ENCODE measurements around the gene PLCB1. TPM values are rescaled to one million over a fixed set of nuclear protein-coding genes. Genes with fewer than 3 reads are reported as not detected.

Gene PLCB1
- total RNA-seq, 1 experiment from 2014 or later: 6.0 TPM

DNA sequence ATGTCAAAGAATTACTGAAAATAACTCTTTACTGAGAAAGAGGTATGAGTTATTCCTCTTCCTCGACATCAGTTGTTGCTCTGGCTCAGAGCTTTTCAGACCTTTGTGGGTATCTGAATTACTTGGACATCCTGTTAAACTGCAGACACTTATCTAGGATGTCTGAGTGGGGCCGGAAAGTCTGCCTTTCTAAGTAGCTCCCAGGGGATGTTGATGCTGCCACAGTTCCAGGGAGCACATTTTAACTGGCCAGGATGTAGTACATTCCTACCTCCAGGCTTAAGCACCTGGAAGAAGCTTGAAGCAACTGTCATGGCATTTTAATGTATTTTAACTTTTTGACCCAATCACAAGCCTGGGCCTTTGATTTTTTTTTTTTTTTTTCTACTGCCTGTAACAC is 671.0 kb downstream of the PLCB1 start:
- H3K36me3 Mint-ChIP-seq (ENCODE audit: insufficient read depth, unreplicated experiment): no peaks in the 10 kb centered on the region
- H3K9me3 Mint-ChIP-seq (ENCODE audit: low read depth, unreplicated experiment): peaks cover 4% of the 10 kb centered on the region
- no peaks in the 10 kb centered on the region for H3K4me1 Mint-ChIP-seq (ENCODE audit: low read depth, unreplicated experiment)
- intact Hi-C loops (cut with micrococcal nuclease; ENCODE audit: unreplicated experiment): no loop called here
- no peak for DNase-seq
- no peak overlapping the region for H3K27ac Mint-ChIP-seq (ENCODE audit: unreplicated experiment)
- no TSS peak for BruUV-seq (replicated peaks)
- TF ChIP-seq, protein P1, sequence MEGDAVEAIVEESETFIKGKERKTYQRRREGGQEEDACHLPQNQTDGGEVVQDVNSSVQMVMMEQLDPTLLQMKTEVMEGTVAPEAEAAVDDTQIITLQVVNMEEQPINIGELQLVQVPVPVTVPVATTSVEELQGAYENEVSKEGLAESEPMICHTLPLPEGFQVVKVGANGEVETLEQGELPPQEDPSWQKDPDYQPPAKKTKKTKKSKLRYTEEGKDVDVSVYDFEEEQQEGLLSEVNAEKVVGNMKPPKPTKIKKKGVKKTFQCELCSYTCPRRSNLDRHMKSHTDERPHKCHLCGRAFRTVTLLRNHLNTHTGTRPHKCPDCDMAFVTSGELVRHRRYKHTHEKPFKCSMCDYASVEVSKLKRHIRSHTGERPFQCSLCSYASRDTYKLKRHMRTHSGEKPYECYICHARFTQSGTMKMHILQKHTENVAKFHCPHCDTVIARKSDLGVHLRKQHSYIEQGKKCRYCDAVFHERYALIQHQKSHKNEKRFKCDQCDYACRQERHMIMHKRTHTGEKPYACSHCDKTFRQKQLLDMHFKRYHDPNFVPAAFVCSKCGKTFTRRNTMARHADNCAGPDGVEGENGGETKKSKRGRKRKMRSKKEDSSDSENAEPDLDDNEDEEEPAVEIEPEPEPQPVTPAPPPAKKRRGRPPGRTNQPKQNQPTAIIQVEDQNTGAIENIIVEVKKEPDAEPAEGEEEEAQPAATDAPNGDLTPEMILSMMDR (IDR thresholded peaks at IDR 0.05; ENCODE audit: unreplicated experiment): no peak
- no peak overlapping the region for H3K4me3 Mint-ChIP-seq (ENCODE audit: low read depth, unreplicated experiment)
- CTCF ChIA-PET: no interaction called here
- peaks cover 14% of the 10 kb centered on the region for H3K27me3 Mint-ChIP-seq (ENCODE audit: unreplicated experiment)

DNA sequence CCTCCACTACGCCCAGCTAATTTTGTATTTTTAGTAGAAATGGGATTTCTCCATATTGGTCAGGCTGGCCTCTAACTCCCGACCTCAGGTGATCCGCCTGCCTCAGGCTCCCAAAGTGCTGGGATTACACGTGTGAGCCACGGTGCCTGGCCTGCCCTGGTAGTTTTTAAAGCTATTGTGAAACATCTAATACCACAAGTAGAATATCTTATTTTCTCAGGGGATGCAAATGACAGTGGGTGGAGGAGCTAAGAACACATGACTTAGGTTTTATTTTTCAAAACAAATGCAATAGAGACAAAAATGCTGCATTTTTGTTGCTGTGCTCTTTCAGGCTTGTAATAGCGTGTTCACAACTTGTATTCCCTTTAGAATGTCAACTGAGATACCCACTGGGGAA is 671.9 kb downstream of the PLCB1 start:
- CTCF ChIA-PET: no interaction called here
- Mint-ChIP-seq H3K27ac (ENCODE audit: unreplicated experiment) (no peak overlapping the region), H3K4me1 (ENCODE audit: low read depth, unreplicated experiment) (peaks cover 1% of the 10 kb centered on the region), H3K36me3 (ENCODE audit: insufficient read depth, unreplicated experiment) (no peaks in the 10 kb centered on the region), H3K4me3 (ENCODE audit: low read depth, unreplicated experiment) (no peak overlapping the region), H3K27me3 (ENCODE audit: unreplicated experiment) (peaks cover 14% of the 10 kb centered on the region), H3K9me3 (ENCODE audit: low read depth, unreplicated experiment) (peaks cover 4% of the 10 kb centered on the region)
- TF ChIP-seq, protein P1 (IDR thresholded peaks at IDR 0.05; ENCODE audit: unreplicated experiment): no peak
- no peak for DNase-seq
- no TSS peak for BruUV-seq (replicated peaks)
- intact Hi-C loops (cut with micrococcal nuclease; ENCODE audit: unreplicated experiment): no loop called here

DNA sequence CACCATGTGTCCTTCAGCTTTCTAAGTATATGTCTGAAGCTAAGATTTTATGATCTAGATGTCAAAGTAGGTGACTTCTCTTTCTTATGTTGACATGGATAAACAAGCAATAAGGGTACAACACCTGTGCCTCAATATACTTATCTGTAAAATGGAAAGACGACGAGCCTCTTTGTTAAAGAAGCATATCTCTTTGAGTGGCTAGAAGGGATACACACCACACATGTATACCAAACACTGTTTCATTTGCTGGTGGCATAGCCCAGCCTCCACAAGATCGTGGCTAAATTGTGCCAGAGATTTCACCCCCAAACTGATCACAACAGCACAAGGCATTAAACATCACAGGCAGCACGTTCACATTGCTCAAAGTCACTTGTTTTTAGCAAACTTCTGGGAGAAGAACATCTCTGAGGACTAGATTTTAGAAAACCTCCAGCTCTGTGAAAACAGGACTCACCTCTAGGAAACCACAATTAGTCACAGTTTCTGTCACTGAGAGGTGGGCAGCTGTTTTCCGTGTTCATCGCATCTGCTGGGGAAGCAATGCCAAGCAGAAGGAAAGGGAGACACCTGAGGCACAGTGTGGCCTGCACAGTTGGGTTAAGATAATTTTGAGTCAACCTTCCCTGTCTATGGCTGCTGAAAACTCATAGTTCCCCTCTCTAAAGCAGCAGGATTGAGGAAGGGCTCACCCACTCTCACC is 673.8 kb downstream of the PLCB1 start:
- no TSS peak for BruUV-seq (replicated peaks)
- Mint-ChIP-seq H3K27ac (ENCODE audit: unreplicated experiment) (no peak overlapping the region), H3K4me3 (ENCODE audit: low read depth, unreplicated experiment) (no peak overlapping the region), H3K27me3 (ENCODE audit: unreplicated experiment) (peaks cover 14% of the 10 kb centered on the region), H3K36me3 (ENCODE audit: insufficient read depth, unreplicated experiment) (no peaks in the 10 kb centered on the region), H3K9me3 (ENCODE audit: low read depth, unreplicated experiment) (peaks cover 4% of the 10 kb centered on the region), H3K4me1 (ENCODE audit: low read depth, unreplicated experiment) (peaks cover 12% of the 10 kb centered on the region)
- CTCF ChIA-PET: no interaction called here
- intact Hi-C loops (cut with micrococcal nuclease; ENCODE audit: unreplicated experiment): no loop called here
- DNase-seq: no peak
- TF ChIP-seq, protein P1 (IDR thresholded peaks at IDR 0.05; ENCODE audit: unreplicated experiment): no peak

DNA sequence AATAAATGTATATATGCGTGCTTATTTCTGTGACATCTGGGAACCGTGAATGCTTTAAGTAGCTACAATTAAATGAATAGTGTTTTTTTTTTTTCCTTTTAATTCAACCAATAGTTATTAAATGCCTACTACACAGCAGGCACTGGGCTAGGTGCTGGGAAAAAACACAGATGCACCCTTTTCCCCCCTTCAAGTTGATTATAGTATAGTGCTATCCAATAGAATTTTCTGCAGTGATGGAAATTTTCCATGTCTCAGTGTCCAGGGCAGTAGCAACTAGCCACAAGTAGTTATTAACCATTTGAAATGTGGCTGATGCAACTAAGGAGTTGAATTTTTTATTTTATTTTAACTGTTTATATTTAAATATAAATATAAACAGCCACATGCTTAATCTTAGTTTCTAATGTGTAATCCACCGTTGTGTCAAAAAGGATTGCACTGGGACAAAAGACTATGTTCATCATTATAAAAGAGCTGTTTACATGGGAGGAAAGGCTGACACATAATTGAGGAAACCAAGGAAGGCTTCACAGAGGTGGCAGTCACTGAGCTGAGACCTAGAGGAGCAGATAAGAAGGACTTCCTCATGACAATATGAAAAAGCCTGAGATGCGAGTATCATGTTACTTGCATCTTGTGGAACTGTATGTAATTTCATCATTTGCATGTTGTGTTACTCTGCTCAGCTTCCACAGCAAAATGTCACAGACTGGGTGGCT is 675.6 kb downstream of the PLCB1 start:
- BruUV-seq (replicated peaks): no TSS peak
- H3K27me3 Mint-ChIP-seq (ENCODE audit: unreplicated experiment): peaks cover 3% of the 10 kb centered on the region
- peaks cover 12% of the 10 kb centered on the region for H3K4me1 Mint-ChIP-seq (ENCODE audit: low read depth, unreplicated experiment)
- no peak overlapping the region for H3K4me3 Mint-ChIP-seq (ENCODE audit: low read depth, unreplicated experiment)
- H3K36me3 Mint-ChIP-seq (ENCODE audit: insufficient read depth, unreplicated experiment): no peaks in the 10 kb centered on the region
- no peak for DNase-seq
- intact Hi-C loops (cut with micrococcal nuclease; ENCODE audit: unreplicated experiment): no loop called here
- CTCF ChIA-PET: no interaction called here
- TF ChIP-seq, protein P1 (IDR thresholded peaks at IDR 0.05; ENCODE audit: unreplicated experiment): no peak
- no peak overlapping the region for H3K27ac Mint-ChIP-seq (ENCODE audit: unreplicated experiment)
- H3K9me3 Mint-ChIP-seq (ENCODE audit: low read depth, unreplicated experiment): no peaks in the 10 kb centered on the region

Measured in Calu3 (cell line).